Raji (cell line): ENCODE measurements around the gene CLDN4.

Experiments used
- POLR2A ChIP-seq: IDR thresholded peaks from 2 replicates; pipeline ENCODE4 v1.6.1; 2011; ENCODE audit warnings: low read depth, low read length, control low read depth; ENCODE audit not compliant: insufficient read depth

CLDN4 gene

DNA sequence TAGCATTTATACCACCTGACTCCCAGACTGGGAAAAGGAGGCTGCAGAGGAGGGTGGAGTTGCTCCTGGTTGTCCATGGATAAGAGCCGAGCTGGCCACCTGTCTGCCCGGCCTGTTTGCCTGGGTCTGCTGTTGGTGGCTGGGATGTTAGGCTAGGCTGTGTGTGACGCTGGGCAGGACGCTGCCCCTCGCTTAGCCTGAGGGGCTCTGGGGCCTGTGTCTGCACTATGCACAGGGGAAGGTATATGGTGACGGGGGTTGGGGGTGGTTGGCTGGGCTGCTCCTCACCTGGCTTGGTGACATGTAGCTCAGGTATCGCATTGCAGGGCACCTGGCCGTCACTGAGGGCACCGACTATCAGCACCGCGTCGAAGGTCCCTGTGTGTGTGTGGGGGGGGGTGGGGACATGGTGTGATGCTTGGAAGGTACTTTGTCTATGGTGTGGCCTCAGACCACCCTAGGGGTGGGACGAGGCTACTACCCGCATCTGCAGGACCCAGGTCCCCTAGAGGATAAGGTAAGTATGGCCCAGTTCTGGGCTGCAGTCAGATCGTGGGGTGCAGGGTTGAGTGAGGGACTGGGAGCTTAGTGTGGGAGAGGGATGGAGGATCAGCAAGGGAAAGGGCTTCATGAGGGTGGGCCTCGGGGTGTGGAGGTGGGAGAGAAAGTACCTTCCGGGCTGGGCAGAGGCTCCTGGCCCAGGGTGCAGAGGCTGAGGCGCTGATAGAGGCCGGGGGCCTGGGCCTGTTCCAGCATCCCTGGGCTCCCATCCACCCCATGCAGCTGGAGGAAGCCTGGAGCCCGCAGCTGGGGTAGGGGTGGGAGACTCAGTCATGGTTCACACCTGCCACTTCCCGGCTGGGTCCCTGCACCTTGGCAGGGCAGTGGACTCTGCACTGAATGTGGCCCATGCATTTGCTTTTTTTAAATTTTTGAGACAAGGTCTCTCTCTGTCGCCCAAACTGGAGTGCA, 9.2 kb downstream of the CLDN4 start:
- no peak for TF ChIP-seq POLR2A

DNA sequence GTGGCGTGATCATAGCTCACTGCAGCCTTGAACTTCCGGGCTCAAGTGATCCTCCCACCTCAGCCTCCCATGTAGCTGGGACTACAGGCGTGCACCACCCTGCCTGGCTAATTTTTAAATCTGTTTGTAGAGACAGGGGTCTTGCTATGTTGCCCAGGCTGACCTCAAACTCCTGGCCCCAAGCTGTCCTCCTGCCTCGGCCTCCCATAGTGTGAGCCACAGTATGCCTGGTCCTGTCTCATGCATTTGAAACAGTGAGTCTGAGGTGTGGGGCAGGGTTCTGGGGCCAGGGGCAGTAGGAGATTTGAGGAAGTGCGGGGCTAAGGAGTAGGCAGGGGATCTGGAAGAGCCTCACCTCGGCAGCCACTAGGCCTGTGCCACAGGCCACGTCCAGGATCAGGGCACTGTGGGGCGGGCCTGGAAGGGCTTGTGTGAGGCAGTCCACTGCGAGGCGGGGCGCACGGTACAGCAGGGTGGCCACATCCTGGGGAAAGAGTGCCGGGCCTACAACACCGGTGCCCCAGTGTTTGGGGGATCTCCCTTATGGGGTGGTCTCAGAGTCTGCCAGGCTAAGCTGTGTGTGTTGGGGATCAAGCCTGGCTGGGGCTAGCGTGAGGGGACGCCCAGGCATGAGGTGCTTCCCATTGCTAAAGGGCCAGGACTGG, 10.1 kb downstream of the CLDN4 start:
- no peak for TF ChIP-seq POLR2A

DNA sequence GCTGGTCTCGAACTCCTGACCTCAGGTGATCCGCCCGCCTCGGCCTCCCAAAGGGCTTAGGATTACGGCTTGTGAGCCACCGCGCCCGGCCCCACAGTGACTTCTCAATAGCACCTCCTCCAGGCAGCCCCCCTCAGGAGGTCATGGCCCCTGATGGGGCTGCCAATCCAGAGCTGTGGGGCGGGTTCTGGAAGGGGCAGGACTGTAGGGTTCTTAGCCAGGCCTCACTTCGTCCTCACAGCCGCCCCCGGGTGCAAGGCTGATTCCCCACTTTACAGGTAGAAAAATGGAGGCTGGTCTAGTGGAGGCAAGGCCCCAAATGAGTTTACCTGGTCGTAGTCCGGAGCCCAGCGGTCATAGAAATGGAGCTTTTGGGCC, 10.9 kb downstream of the CLDN4 start:
- TF ChIP-seq POLR2A: no peak

DNA sequence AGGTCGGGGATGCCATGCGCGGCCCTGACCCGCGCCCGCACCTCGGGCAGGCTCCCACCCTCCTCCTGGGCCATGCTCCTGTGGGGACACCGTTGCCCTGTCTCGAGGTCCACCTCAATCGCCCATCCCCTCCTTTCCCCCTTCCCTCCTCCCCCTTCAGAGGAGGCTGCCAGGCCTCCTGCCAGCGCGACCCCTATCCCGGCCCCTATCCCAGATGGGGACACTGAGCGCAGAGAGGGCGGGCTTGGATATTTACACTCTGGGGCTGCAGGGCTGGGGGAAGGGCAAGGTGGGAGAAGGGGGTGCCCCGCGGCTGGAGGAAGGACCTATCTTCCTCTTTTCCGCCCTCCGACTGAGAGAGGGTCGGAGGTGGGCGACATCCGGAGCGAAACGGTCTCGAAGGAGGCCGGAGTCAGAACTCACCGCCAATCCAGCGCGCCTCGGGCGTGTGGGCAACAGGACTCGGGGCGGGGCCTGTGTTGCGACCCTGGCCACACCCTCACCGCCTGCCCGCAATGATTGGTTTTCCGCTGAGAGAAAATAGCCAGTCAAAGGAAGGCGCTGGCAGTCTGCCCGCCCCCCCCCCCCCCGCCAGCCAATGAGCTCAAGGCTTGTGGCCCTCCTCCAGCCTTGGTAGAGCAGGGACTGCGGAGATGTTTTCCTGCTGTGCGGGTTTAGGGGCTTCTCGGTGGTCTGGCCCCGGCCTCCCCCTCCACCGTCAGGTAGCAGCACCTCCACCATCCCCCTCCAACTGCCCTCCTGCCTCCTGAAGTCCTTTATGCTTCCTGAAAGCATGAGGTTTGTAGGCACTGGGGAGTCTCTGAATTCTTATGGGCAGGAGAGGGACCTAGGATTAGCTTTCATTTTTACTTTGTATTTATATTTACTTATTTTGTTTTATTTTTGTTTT, 11.5 kb downstream of the CLDN4 start, which contains the start of gene METTL27:
Gene METTL27 (minus strand): TSS at position 450 of the 910 bp plus-strand sequence. CDS start 376 bp downstream, at position 74.
- peak; percentile 67 for TF ChIP-seq POLR2A

DNA sequence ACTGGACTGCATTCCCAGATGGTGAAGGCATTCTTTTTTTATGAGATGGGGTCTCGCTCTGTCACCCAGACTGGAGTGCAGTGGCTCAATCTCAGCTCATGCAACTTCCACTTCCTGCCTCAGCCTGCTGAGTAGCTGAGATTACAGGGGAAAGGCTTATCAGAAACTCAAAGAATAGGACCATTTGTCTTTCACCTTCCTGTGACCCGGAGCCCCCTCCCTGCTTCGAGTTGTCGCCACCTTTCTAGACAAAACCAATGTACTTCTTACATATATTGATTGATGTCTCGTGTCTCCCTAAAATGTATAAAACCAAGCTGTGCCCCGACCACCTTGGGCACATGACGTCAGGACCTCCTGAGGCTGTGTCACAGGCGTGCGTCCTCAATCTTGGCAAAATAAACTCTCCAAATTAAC, 13.3 kb downstream of the CLDN4 start:
- no peak for TF ChIP-seq POLR2A

DNA sequence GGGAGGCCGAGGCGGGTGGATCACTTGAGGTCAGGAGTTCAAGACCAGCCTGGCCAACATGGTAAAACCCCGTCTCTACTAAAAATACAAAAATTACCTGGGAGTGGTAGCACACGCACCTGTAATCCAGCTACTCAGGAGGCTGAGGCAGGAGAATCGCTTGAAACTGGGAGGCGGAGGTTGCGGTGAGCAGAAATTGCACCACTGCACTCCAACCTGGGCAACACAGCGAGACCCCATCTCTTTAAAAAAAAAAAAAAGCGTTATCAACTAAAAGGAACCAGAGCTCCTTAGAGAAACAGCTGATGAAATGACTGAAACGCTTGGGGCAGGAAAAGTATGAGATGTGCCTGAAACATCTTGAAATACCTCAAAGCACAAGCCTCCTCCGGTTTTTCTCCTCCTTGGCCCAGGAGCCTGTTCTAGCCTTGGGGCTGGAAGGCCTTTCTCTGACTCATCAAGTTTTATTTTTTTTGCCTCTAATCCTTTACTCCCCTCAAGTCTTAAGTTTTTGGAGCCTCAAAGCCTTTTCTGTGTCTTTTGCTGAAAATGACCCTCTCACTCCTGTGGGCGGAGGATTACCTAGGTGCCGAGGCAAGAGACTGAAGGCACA, 14.2 kb downstream of the CLDN4 start:
- TF ChIP-seq POLR2A: no peak

DNA sequence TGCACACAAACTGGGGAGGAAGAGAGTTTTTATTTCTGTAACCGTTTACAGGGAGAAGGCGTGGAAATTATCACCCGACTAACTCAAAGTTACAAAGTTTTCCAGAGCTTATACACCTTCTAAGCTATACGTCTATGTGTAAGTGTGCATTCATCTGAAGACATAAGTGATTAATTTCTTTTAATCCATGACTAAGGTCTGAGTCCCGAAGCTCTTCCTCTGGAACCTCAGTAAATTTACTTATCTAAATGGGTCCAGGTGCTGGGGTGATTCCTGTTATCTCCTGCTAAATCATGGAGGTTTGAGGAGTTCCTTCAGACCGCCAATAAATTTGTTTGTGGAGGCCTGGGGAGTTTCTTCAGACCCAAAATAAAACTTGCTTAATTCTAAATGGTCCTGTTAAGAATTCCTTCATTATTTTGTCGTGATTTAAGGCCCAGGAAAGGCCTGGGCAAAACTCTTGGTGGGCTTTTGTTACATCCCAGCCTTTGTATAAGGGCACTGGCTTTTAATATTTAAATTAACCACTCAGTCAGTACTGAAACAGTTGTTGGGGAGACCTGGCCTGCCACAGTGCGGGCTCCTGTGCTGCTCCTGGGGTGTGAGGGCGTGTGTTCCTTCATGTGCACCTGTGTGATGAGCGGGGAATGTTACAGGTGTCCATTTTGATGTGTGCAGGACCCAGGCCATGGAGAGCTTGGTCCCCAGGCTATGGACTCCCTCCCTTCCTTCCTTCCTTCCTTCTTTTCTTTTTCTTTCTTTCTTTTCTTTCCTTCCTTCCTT, 17.3 kb downstream of the CLDN4 start:
- TF ChIP-seq POLR2A: no peak

DNA sequence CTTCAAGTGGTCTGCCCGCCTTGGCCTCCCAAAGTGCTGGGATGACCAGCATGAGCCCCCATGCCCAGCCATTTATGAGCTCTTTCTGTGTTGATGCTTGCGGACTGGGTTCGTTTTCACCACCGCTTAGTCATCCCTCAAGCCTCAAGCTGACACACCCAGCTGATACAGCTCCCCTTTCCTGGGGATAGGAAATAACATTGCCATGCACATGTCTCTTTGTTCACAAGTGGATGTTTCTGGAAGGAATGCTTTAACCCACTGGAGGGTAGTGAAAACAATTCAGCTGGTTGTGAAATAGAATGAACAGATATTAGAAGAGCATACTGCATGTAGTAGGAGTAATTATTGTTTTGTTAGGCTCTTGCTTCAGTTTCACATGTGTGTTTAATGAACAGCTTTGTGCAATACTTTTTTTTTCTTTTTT, 20.0 kb downstream of the CLDN4 start:
- no peak for TF ChIP-seq POLR2A

DNA sequence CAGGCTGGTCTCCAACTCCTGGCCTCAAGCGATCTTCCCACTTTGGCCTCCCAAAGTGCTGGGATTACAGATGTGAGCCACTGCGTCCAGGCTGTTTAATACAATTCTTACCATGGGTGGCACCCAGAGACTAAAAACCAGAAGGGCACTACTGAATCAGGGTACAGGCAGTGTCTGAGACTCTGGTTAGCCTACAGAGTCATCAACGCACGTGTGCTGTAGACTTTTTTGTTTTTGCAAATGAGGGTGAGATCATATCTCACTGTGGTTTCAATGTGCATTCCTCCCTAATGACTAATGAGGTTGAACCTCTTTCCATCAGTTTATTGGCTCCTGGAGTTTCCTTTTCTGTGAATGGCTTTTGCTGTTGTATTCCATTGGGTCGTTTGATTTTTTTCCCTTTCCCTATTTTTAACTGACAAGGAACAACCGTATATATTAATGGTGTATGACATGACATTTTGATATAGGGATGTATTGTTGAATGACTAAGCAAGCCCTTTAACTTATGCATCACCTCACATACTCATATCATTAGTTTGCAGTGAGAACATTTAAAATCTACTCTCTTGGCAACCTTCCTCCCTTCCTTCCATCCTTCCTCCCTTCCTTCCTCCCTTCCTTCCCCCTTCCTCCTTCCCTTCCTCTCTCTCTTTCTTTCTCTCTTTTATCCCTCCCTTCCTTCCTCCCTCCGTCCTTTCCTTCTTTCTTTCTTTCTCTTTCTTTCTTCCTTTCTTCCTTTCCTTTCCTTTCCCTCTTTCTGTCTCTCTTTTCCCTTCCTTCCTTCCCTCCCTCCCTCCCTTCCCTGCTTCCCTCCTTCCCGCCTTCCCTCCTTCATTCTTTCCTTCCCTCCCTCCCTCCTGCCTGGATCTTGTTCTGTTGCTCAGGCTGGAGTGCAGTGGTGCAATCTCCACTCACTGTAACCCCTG, 20.9 kb downstream of the CLDN4 start:
- no peak for TF ChIP-seq POLR2A

DNA sequence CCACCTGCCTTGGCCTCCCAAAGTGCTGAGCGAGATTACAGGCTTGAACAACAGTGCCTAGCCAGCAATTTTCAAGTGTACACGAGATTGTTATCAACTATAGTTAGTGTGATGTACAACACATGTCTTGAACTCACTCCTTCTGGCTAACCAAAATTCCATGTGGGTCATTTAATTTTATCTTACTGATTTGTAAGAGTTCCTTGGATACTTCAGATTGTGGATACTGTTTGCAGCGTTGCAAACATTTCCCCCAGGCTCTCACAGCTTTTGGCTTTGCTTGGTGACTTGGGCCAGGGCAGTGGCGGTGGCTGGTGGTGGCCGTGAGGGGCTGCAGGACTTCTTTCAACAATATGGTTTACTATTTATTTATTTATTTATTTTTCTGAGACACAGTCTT, 21.7 kb downstream of the CLDN4 start:
- no peak for TF ChIP-seq POLR2A

DNA sequence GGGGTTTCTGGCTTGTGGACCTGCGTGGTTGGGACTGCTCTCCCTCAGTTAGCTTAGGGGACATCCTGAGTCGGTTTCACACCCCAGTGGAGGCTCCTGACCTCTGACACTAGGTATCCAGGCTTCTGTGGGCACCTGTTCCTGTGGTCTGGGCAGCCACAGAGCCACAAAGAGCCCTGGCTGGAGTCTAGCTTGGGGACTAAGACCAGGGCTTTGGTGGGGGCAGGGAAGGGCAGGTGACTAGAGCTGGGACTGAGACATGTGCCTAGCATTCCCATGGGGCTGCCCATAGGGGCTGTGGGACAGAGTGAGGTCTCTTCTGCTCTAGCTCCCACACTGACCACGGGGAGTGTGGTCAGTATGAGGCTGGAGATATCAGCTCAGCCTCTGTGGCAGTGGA, 26.1 kb downstream of the CLDN4 start:
- TF ChIP-seq POLR2A: no peak

DNA sequence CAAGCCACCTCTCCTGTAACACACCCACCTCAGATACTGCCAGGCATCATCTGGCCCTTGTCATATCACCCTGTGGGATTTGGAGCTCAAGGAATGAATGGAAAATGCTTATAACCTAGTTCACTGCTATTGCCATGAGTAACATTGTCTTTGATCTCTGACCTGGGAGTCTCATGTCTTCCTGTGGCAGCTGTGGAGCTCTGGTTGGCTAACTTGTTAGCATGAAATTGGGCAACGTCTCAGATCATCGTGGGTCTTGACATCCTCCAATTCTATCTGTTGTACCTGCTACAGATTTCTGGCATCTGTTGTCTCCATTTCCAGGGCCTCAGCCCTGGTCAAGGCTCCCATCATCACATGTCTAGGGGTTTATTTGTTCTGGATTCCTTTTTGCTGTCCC, 28.0 kb downstream of the CLDN4 start:
- TF ChIP-seq POLR2A: no peak

DNA sequence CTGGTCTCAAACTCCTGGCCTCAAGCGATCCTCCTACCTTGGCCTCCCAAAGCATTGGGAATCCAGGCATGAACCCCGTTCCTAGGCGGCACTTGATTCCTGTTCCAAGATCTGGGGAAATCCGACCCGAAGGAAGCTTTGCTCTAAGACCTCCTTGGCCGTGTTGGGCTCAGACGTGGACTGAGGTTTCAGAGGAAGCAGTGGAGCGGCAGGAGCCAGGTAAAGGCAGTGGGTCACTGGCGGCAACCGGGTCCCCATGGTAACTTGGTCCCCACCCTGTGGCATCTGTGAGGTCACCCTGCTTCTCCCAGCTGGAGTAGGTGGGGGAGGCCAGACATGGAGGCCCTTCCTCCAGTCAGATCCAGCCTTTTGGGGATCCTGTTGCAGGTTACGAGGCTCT, 30.1 kb downstream of the CLDN4 start, which contains the start of gene TMEM270:
Gene TMEM270 (plus strand): TSS at position 301 of the 400 bp plus-strand sequence. CDS start 36 bp downstream, at position 337.
- no peak for TF ChIP-seq POLR2A
